GM12878 (cell line): ENCODE data around the gene GLT1D1. TPM values are rescaled to one million over a fixed set of nuclear protein-coding genes. Genes with fewer than 3 reads are reported as not detected.

ENCODE experiments used
- ATAC-seq: fragments of 200-7000 bp; cut with Tn5 transposase; 3 replicates; pipeline ENCODE4 v1.9.1; 2020; ENCODE audit warnings: mild to moderate bottlenecking, moderate library complexity
- BruUV-seq: library from RNA; stranded (reverse); fragments of 400-500 nt; replicated peaks from 2 replicates; lab custom pipeline; 2021; lab: Mats Ljungman, UMichigan
- CTCF ChIA-PET: fragments of 300-600 bp; sonication (Branson Sonifier 250); formaldehyde crosslinking; extraction: SDS; loops from one replicate; lab custom pipeline; 2021; ENCODE audit warnings: inconsistent platforms; lab: Yijun Ruan, JAX
- POLR2A ChIA-PET: fragments of 350-600 bp; formaldehyde crosslinking; extraction: SDS; loops from one replicate; lab custom pipeline; 2021; ENCODE audit warnings: inconsistent platforms; lab: Charles Lee
- RAD21 ChIA-PET: fragments of 300-600 bp; sonication (Branson Sonifier 250); formaldehyde crosslinking; loops from one replicate; lab custom pipeline; 2023; ENCODE audit warnings: antibody characterized with exemption; ENCODE audit not compliant: unreplicated experiment; lab: Charles Lee
- SMC1A ChIA-PET: fragments of 300-600 bp; sonication (Branson Sonifier 250); formaldehyde crosslinking; loops from one replicate; lab custom pipeline; 2023; ENCODE audit not compliant: unreplicated experiment, uncharacterized antibody; lab: Charles Lee
- DNase-seq: peaks from one replicate; pipeline ENCODE4 v3.0.0-alpha.2; 2011; ENCODE audit warnings: low read depth, low spot score
- FAIRE-seq: peaks from 3 replicates; lab custom pipeline; 2011; peaks lifted over from hg19 to GRCh38; lab: Jason Lieb, UNC
- H2AFZ ChIP-seq: 2 replicates; pipeline ENCODE4 v1.6.0; 2011; ENCODE audit warnings: low read depth, low read length, control low read depth; ENCODE audit not compliant: control insufficient read depth
- H3K27ac ChIP-seq: 2 replicates; pipeline ENCODE4 v1.5.1; 2011; ENCODE audit warnings: control low read depth; ENCODE audit not compliant: control insufficient read depth, insufficient read depth
- H3K27me3 ChIP-seq, 2 experiments: replicated peaks in 1 of 2; 2 replicates each; pipeline versions ENCODE4 v1.6.0 to v1.6.1; 2011; ENCODE audit warnings: low read length in 1 of 2; ENCODE audit not compliant: control insufficient read depth in 2 of 2, insufficient read depth in 2 of 2
- H3K36me3 ChIP-seq, 2 experiments: 2 replicates each; pipeline ENCODE4 v1.5.1; 2011; ENCODE audit warnings: low read length in 1 of 2; ENCODE audit not compliant: control insufficient read depth in 2 of 2, insufficient read depth in 2 of 2
- H3K4me1 ChIP-seq: 2 replicates; pipeline ENCODE4 v1.6.1; 2011; ENCODE audit warnings: mild to moderate bottlenecking, low read length, moderate library complexity, mixed read lengths; ENCODE audit not compliant: control insufficient read depth, insufficient read depth
- H3K4me2 ChIP-seq: 2 replicates; pipeline ENCODE4 v1.6.0; 2011; ENCODE audit warnings: control low read depth; ENCODE audit not compliant: control insufficient read depth, insufficient read depth
- H3K4me3 ChIP-seq: fragments of 200-600 bp; sonication (generic); 2 replicates; pipeline ENCODE4 v1.5.1; 2016
- H3K79me2 ChIP-seq: 2 replicates; pipeline ENCODE4 v1.6.0; 2011; ENCODE audit warnings: low read length; ENCODE audit not compliant: control insufficient read depth, insufficient read depth
- H3K9ac ChIP-seq: 2 replicates; pipeline ENCODE4 v1.8.0; 2011; ENCODE audit warnings: low read length, control low read depth, mixed read lengths; ENCODE audit not compliant: control insufficient read depth, insufficient read depth
- H3K9me3 ChIP-seq: replicated peaks from 3 replicates; pipeline ENCODE4 v1.5.1; 2011; ENCODE audit warnings: mild to moderate bottlenecking, low read length; ENCODE audit not compliant: control insufficient read depth, insufficient read depth
- H4K20me1 ChIP-seq: 2 replicates; pipeline ENCODE4 v1.6.0; 2011; ENCODE audit not compliant: control insufficient read depth, insufficient read depth
- BMI1 ChIP-seq: fragments of 450-650 bp; IDR thresholded peaks from 2 replicates; pipeline ENCODE4 v1.6.1; 2016; ENCODE audit warnings: mild to moderate bottlenecking, moderate library complexity, borderline replicate concordance
- BRCA1 ChIP-seq: IDR thresholded peaks from 2 replicates; pipeline ENCODE4 v1.6.1; 2011; ENCODE audit warnings: low read depth, low read length, improper control_type of control experiment
- CREB1 ChIP-seq: IDR thresholded peaks from 2 replicates; pipeline ENCODE4 v1.6.1; 2012; ENCODE audit warnings: low read depth, mild to moderate bottlenecking, inconsistent platforms
- PML ChIP-seq: IDR thresholded peaks from 2 replicates; pipeline ENCODE4 v1.6.1; 2012; ENCODE audit warnings: low read length, inconsistent platforms
- RELA ChIP-seq: fragments of 450-650 bp; IDR thresholded peaks from 2 replicates; pipeline ENCODE4 v1.8.0; 2014; ENCODE audit warnings: borderline replicate concordance; ENCODE audit not compliant: partially characterized antibody
- SIX5 ChIP-seq: IDR thresholded peaks from 2 replicates; pipeline ENCODE4 v1.6.1; 2011; ENCODE audit warnings: mild to moderate bottlenecking, low read depth, low read length, moderate library complexity; ENCODE audit not compliant: severe bottlenecking
- SPI1 ChIP-seq: IDR thresholded peaks from 2 replicates; pipeline ENCODE4 v1.6.1; 2011; ENCODE audit warnings: low read depth, mild to moderate bottlenecking, low read length, moderate library complexity, borderline replicate concordance; ENCODE audit not compliant: insufficient read depth
- SRF ChIP-seq, 2 experiments: IDR thresholded peaks; 2 replicates each; pipeline ENCODE4 v1.6.1; 2011; ENCODE audit warnings: low read depth in 2 of 2, low read length in 2 of 2, mild to moderate bottlenecking in 1 of 2, moderate library complexity in 1 of 2
- TAF1 ChIP-seq: IDR thresholded peaks from 2 replicates; pipeline ENCODE4 v1.6.1; 2011; ENCODE audit warnings: mild to moderate bottlenecking, low read depth, low read length, borderline replicate concordance
- ZNF207 ChIP-seq: fragments of 450-650 bp; IDR thresholded peaks from 2 replicates; pipeline ENCODE4 v1.6.1; 2014; ENCODE audit warnings: antibody characterized with exemption, mild to moderate bottlenecking, borderline replicate concordance
- ZNF274 ChIP-seq: IDR thresholded peaks from one replicate; pipeline ENCODE4 v1.8.0; 2011; ENCODE audit not compliant: insufficient read length, insufficient read depth
- WGBS: methylation state at CpG from one replicate; pipeline ENCODE4 v1.1.6; 2016; ENCODE audit warnings: low lambda C conversion rate; ENCODE audit not compliant: insufficient replicate concordance, insufficient coverage; ENCODE audit errors: missing lambda C conversion rate; 5-methylcytosine and 5-hydroxymethylcytosine counted together
- in situ Hi-C: fragments of 300-500 bp; cut with MboI; formaldehyde crosslinking; loops from 9 replicates; pipeline ENCODE4 v1.14.3; 2018; ENCODE audit warnings: mixed read lengths
- intact Hi-C: fragments of 100-400 bp; cut with micrococcal nuclease; formaldehyde crosslinking; loops from one replicate; pipeline ENCODE4 v1.14.2; 2022; ENCODE audit not compliant: unreplicated experiment
- polyA plus RNA-seq, 11 experiments: library from polyadenylated mRNA; depleted of rRNA in 4 of 11; unstranded in 6 of 11; stranded (reverse) in 5 of 11; fragments of >200 nt; fragmentation: Nextera tagmentation in 4 of 11; fragmentation: Illumina TruSeq in 1 of 11; extraction: Ambion mirVana in 4 of 11; extraction: Trizol in 1 of 11; gene quantifications; 1 replicate in 1 of 11; 2 replicates in 10 of 11; pipeline versions ENCODE4 v1.2.1 to v1.2.3, GENCODE V29; 2011 to 2016; ENCODE audit warnings: inconsistent platforms in 2 of 11, missing spikeins in 2 of 11, low read depth in 1 of 11
- total RNA-seq, 4 experiments: library from RNA; depleted of rRNA in 3 of 4; stranded (reverse); fragments of >200 nt in 3 of 4; fragmentation: Illumina TruSeq in 1 of 4; extraction: Trizol in 1 of 4; gene quantifications; 2 replicates each; pipeline versions ENCODE4 v1.2.1 to v1.2.3, GENCODE V29; 2013 to 2021
- TF ChIP-seq, protein P1 (sequence below): IDR thresholded peaks from 2 replicates; pipeline ENCODE4 v1.6.1; 2012; ENCODE audit warnings: mild to moderate bottlenecking, low read depth, low read length
- TF ChIP-seq, protein P2 (sequence below): fragments of 450-650 bp; formaldehyde crosslinking; IDR thresholded peaks from 2 replicates; pipeline ENCODE4 v1.4.0; 2020; ENCODE audit warnings: mild to moderate bottlenecking, moderate library complexity
- TF ChIP-seq, protein P3 (sequence below), 3 experiments: IDR thresholded peaks in 2 of 3; conservative IDR thresholded peaks in 1 of 3; 2 replicates each; pipeline ENCODE4 v1.5.1; 2011; ENCODE audit warnings: low read depth in 3 of 3, low read length in 3 of 3, mild to moderate bottlenecking in 3 of 3, control low read depth in 2 of 3, moderate library complexity in 2 of 3, inconsistent platforms in 1 of 3, mixed read lengths in 1 of 3; ENCODE audit not compliant: control insufficient read depth in 2 of 3, insufficient read depth in 1 of 3; ENCODE audit errors: extremely low read depth in 1 of 3

Gene GLT1D1
- total and polyA plus RNA-seq, 10 of the 15 experiments (the other 5 are each of a cell fraction or from before 2014, with no cell fraction given): 0.42 to 62.8 (median 3.0) TPM

DNA sequence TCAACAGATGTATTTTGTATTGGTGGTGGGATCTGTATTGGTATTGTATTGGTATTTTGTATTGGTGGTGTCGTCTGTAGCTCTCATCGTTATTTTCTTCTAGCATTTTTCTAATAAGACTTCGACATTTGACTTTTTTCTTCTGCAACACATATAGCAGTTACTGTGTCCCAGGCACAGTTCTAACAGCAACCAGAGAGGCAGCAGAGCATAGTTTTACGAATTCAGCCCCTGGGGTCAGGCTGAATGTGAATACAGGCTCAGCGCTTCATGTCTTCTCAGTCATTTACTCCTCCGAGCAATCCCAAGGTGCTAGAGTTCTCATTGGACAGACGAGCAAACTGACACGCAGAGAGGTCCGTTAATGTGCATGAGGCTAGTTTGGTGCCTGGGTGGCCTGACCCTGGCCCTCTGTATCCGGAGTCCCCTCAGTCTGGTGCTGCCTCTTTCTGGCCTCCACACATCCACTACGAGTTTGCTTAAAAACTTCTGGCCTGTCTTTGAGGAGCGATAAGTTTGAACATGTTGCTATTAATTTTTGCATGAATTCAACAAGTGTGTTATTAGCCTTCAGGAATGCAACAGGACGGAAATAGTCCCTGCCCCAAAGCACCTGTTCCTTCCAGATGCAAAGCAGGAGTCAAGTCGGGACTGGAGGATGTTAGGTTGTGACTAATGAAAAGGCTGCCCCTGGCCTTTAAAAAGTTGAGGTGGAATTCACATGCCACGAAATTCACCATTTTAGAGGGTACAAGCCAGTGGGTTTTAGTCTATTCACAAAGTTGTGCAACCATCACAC, 87.0 kb downstream of the GLT1D1 start:
- Histone ChIP-seq H3K4me3 (no peak overlapping the region), H4K20me1 (no peaks in the 10 kb centered on the region), H3K36me3 (no peaks in the 10 kb centered on the region; a peak in 1 of 4 replicates), H2AFZ (no peak overlapping the region), H3K27me3 (no peaks in the 10 kb centered on the region), H3K9ac (no peak overlapping the region), H3K4me2 (no peak overlapping the region), H3K79me2 (no peaks in the 10 kb centered on the region), H3K4me1 (no peaks in the 10 kb centered on the region), H3K9me3 (no peaks in the 10 kb centered on the region; the same call in 2 of the 3 replicates), H3K27ac (no peak overlapping the region)
- ChIA-PET POLR2A (no interaction called here), CTCF (no interaction called here), SMC1A (interaction anchor here (1.5 kb wide), 1 partner anchor 46 kb away, joined by 3 read pairs; no protein-coding TSS in a partner anchor), RAD21 (interaction anchor here (0.6 to 0.9 kb wide), 2 partner anchors 43 to 121 kb away, joined by 3 read pairs; no protein-coding TSS in a partner anchor)
- intact Hi-C loops (no loop called here), in situ Hi-C loops (no loop called here)
- no peak for ATAC-seq
- 63% methylated on average over 15 of the region's 15 CpGs for WGBS
- DNase-seq: no peak
- FAIRE-seq: no peak
- no TSS peak for BruUV-seq
- TF ChIP-seq, protein P1, sequence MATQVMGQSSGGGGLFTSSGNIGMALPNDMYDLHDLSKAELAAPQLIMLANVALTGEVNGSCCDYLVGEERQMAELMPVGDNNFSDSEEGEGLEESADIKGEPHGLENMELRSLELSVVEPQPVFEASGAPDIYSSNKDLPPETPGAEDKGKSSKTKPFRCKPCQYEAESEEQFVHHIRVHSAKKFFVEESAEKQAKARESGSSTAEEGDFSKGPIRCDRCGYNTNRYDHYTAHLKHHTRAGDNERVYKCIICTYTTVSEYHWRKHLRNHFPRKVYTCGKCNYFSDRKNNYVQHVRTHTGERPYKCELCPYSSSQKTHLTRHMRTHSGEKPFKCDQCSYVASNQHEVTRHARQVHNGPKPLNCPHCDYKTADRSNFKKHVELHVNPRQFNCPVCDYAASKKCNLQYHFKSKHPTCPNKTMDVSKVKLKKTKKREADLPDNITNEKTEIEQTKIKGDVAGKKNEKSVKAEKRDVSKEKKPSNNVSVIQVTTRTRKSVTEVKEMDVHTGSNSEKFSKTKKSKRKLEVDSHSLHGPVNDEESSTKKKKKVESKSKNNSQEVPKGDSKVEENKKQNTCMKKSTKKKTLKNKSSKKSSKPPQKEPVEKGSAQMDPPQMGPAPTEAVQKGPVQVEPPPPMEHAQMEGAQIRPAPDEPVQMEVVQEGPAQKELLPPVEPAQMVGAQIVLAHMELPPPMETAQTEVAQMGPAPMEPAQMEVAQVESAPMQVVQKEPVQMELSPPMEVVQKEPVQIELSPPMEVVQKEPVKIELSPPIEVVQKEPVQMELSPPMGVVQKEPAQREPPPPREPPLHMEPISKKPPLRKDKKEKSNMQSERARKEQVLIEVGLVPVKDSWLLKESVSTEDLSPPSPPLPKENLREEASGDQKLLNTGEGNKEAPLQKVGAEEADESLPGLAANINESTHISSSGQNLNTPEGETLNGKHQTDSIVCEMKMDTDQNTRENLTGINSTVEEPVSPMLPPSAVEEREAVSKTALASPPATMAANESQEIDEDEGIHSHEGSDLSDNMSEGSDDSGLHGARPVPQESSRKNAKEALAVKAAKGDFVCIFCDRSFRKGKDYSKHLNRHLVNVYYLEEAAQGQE: no peak
- TF ChIP-seq BMI1 (no peak), SRF (IDR thresholded peaks at IDR 0.05; ENCODE audit: low read depth in 2 of 2, low read length in 2 of 2) (no peak), BRCA1 (no peak), TAF1 (no peak), CREB1 (no peak), SIX5 (no peak), PML (no peak), ZNF207 (no peak), RELA (no peak), SPI1 (no peak), ZNF274 (no peak)
- TF ChIP-seq, protein P2, sequence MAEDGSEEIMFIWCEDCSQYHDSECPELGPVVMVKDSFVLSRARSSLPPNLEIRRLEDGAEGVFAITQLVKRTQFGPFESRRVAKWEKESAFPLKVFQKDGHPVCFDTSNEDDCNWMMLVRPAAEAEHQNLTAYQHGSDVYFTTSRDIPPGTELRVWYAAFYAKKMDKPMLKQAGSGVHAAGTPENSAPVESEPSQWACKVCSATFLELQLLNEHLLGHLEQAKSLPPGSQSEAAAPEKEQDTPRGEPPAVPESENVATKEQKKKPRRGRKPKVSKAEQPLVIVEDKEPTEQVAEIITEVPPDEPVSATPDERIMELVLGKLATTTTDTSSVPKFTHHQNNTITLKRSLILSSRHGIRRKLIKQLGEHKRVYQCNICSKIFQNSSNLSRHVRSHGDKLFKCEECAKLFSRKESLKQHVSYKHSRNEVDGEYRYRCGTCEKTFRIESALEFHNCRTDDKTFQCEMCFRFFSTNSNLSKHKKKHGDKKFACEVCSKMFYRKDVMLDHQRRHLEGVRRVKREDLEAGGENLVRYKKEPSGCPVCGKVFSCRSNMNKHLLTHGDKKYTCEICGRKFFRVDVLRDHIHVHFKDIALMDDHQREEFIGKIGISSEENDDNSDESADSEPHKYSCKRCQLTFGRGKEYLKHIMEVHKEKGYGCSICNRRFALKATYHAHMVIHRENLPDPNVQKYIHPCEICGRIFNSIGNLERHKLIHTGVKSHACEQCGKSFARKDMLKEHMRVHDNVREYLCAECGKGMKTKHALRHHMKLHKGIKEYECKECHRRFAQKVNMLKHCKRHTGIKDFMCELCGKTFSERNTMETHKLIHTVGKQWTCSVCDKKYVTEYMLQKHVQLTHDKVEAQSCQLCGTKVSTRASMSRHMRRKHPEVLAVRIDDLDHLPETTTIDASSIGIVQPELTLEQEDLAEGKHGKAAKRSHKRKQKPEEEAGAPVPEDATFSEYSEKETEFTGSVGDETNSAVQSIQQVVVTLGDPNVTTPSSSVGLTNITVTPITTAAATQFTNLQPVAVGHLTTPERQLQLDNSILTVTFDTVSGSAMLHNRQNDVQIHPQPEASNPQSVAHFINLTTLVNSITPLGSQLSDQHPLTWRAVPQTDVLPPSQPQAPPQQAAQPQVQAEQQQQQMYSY (CRISPR knock-in tag): no peak
- TF ChIP-seq, protein P3, sequence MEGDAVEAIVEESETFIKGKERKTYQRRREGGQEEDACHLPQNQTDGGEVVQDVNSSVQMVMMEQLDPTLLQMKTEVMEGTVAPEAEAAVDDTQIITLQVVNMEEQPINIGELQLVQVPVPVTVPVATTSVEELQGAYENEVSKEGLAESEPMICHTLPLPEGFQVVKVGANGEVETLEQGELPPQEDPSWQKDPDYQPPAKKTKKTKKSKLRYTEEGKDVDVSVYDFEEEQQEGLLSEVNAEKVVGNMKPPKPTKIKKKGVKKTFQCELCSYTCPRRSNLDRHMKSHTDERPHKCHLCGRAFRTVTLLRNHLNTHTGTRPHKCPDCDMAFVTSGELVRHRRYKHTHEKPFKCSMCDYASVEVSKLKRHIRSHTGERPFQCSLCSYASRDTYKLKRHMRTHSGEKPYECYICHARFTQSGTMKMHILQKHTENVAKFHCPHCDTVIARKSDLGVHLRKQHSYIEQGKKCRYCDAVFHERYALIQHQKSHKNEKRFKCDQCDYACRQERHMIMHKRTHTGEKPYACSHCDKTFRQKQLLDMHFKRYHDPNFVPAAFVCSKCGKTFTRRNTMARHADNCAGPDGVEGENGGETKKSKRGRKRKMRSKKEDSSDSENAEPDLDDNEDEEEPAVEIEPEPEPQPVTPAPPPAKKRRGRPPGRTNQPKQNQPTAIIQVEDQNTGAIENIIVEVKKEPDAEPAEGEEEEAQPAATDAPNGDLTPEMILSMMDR (IDR thresholded peaks at IDR 0.05 in 2 of 3, conservative IDR thresholded peaks at IDR 0.05 in 1 of 3; ENCODE audit: control insufficient read depth in 2 of 3, extremely low read depth in 1 of 3, insufficient read depth in 1 of 3, low read depth in 3 of 3, low read length in 3 of 3): no peak
